Measurements from ENCODE around the gene SLC9C2. TPM values are rescaled to one million over a fixed set of nuclear protein-coding genes. Genes with fewer than 3 reads are reported as not detected.
"Not testable (repeated sequence)": the region's sequence is repeated elsewhere in the genome, so short reads cannot be mapped to it uniquely, and the experiment has no call there.

The SLC9C2 gene
- total RNA-seq, 4 donors from 2014 or later, result not detected

DNA sequence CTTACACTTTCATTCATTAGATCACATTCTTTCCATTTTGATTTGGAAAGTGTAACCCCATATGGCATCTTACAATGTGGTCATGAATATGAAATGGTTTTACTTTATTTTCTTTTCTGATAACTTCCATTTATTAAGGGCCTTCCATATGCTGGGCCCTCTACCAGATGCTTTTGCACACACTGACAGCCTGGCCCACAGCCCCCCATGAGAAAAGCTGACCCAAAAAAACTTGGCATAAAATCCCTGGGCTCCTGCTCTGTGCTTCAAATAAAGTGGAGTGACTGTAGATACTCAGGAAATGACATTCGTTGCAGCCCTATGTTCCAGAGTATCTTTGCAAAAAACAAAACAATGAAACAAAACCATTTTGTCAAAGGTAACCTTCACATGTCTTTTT is 76.9 kb downstream of the SLC9C2 start:
- 20% methylated on average over 1 of the region's 1 CpG; no CpG with 5 or more reads in 1 of the 2 donors for WGBS, 2 donors (ENCODE audit: low coverage in 1 of 2)
- Histone ChIP-seq H3K4me1 (peaks cover 0 to 3% (median 0%) of the 10 kb centered on the region in 3 donors), H3K9me3 (no peaks in the 10 kb centered on the region), H3K27me3 (no peaks in the 10 kb centered on the region), H3K36me3 (no peaks in the 10 kb centered on the region), H3K27ac (no peak overlapping the region), H3K4me3 (no peak overlapping the region)
- TF ChIP-seq EP300 (IDR thresholded peaks at IDR 0.05), result no peak
- TF ChIP-seq, protein P1, sequence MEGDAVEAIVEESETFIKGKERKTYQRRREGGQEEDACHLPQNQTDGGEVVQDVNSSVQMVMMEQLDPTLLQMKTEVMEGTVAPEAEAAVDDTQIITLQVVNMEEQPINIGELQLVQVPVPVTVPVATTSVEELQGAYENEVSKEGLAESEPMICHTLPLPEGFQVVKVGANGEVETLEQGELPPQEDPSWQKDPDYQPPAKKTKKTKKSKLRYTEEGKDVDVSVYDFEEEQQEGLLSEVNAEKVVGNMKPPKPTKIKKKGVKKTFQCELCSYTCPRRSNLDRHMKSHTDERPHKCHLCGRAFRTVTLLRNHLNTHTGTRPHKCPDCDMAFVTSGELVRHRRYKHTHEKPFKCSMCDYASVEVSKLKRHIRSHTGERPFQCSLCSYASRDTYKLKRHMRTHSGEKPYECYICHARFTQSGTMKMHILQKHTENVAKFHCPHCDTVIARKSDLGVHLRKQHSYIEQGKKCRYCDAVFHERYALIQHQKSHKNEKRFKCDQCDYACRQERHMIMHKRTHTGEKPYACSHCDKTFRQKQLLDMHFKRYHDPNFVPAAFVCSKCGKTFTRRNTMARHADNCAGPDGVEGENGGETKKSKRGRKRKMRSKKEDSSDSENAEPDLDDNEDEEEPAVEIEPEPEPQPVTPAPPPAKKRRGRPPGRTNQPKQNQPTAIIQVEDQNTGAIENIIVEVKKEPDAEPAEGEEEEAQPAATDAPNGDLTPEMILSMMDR (IDR thresholded peaks at IDR 0.05), result no peak
- no peak for TF ChIP-seq POLR2A (IDR thresholded peaks at IDR 0.05)
- no peak for TF ChIP-seq POLR2AphosphoS5 (IDR thresholded peaks at IDR 0.05)
- ATAC-seq, result no peak

DNA sequence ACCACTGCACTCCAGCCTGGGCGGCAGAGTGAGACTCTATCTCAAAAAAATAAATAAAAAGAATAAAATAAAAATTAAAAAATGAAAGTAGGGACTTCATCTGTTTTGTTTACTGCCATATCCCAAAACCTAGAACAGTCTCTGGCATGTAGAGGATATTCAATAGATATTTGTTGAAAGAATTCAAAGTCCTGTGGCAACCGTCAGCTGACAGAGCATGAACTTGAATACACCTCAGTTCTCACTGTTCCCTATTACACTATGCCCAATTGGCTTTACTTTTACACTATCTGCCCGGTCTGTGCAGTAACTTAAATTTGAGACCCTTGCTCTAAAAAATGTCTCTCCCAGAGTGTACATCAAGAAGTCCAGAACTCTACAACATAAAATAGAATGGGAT is 79.5 kb downstream of the SLC9C2 start:
- Histone ChIP-seq H3K9me3 (no peaks in the 10 kb centered on the region), H3K27me3 (no peaks in the 10 kb centered on the region), H3K4me3 (no peak overlapping the region), H3K4me1 (no peaks in the 10 kb centered on the region), H3K27ac (no peak overlapping the region), H3K36me3 (no peaks in the 10 kb centered on the region)
- 92 to 96% methylated on average over 2 to 3 of the region's 3 CpGs for WGBS, 2 donors (ENCODE audit: low coverage in 1 of 2)
- TF ChIP-seq POLR2AphosphoS5 (IDR thresholded peaks at IDR 0.05) (no peak), POLR2A (IDR thresholded peaks at IDR 0.05) (no peak), EP300 (IDR thresholded peaks at IDR 0.05) (no peak)
- TF ChIP-seq, protein P1 (IDR thresholded peaks at IDR 0.05), result no peak
- ATAC-seq, result no peak

DNA sequence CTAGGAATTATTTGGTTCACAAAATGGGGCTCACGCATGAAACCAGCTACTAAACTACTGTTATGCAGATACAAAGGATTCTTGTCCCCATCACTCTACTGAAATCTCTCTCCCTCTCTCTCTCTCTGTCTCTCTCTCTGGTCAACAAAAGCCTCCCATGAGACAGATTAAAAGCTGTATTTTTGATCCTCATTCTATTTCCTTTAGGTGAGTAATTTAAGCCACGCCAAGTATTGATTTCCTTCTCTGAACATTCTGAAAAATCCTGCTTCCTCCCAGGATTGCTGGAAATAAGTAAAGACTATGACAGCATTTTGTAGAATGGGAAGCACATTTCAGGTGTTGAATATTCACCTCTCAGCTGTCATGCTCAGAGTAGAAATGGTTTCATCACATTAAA is 82.1 kb downstream of the SLC9C2 start:
- Histone ChIP-seq H3K36me3 (no peaks in the 10 kb centered on the region), H3K4me3 (no peak overlapping the region), H3K4me1 (no peaks in the 10 kb centered on the region), H3K27ac (no peak overlapping the region), H3K9me3 (no peaks in the 10 kb centered on the region), H3K27me3 (no peaks in the 10 kb centered on the region)
- ATAC-seq, result no peak
- WGBS, 2 donors (ENCODE audit: low coverage in 1 of 2), result 72 to 85% methylated on average over 2 of the region's 2 CpGs
- TF ChIP-seq, protein P1 (IDR thresholded peaks at IDR 0.05), result no peak
- no peak for TF ChIP-seq POLR2AphosphoS5 (IDR thresholded peaks at IDR 0.05)
- no peak for TF ChIP-seq POLR2A (IDR thresholded peaks at IDR 0.05)
- TF ChIP-seq EP300 (IDR thresholded peaks at IDR 0.05), result no peak

DNA sequence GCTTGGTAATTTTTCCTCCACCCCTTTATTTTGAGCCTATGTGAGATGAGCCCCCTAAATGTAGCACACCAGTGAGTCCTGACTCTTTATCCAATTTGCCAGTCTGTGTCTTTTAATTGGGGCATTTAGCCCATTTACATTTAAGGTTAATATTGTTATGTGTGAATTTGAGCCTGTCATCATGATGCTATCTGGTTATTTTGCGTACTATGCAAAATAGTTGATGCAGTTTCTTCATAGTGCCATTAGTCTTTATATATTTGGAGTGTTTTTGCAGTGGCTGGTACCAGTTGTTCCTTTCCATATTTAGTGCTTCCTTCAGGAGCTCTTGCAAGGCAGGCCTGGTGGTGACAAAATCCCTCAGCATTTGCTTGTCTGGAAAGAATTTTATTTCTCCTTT is 88.4 kb downstream of the SLC9C2 start:
- 86% methylated on average over 1 of the region's 1 CpG; no CpG with 5 or more reads in 1 of the 2 donors for WGBS, 2 donors (ENCODE audit: low coverage in 1 of 2)
- H3K36me3 ChIP-seq, H3K27me3 ChIP-seq, H3K4me1 ChIP-seq, H3K27ac ChIP-seq, ATAC-seq, H3K9me3 ChIP-seq, H3K4me3 ChIP-seq: not testable (repeated sequence)

DNA sequence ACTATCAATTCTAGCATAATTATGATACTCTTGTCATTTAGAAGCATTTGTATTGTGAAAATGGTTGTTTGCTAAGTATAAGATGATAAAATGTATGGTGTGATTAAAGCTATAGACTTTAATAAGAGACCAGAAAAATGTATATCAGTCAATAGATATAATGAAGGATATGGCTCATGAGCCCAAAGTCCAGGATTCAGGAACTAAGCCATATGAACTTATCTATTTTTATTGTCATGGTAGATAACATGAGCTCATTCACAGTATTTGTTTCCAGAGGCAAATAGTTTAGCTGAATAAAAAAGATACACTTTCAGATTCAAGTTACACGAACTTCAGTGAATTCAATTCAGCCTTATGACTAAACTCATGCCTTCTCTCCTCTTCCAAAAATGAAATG is 93.1 kb downstream of the SLC9C2 start:
- Histone ChIP-seq H3K4me3 (no peak overlapping the region), H3K27ac (no peak overlapping the region), H3K36me3 (no peaks in the 10 kb centered on the region), H3K4me1 (peaks cover 0 to 18% (median 0%) of the 10 kb centered on the region in 3 donors), H3K9me3 (no peaks in the 10 kb centered on the region), H3K27me3 (no peaks in the 10 kb centered on the region)
- ATAC-seq, result no peak
- TF ChIP-seq, protein P1 (IDR thresholded peaks at IDR 0.05), result no peak
- TF ChIP-seq POLR2A (IDR thresholded peaks at IDR 0.05) (no peak), POLR2AphosphoS5 (IDR thresholded peaks at IDR 0.05) (no peak), EP300 (IDR thresholded peaks at IDR 0.05) (no peak)
- WGBS, 2 donors (ENCODE audit: low coverage in 1 of 2), result 72 to 88% methylated on average over 1 of the region's 1 CpG

Data from gastroesophageal sphincter (tissue), 4 donors.